ENCODE measurements around the gene NDUFB11. TPM values are rescaled to one million over a fixed set of nuclear protein-coding genes. Genes with fewer than 3 reads are reported as not detected.
A peak's percentile ranks its signal among the peaks of the same experiment; 100 is the strongest.

The NDUFB11 gene
- total RNA-seq, 1 experiment from 2014 or later, result 110 TPM

DNA sequence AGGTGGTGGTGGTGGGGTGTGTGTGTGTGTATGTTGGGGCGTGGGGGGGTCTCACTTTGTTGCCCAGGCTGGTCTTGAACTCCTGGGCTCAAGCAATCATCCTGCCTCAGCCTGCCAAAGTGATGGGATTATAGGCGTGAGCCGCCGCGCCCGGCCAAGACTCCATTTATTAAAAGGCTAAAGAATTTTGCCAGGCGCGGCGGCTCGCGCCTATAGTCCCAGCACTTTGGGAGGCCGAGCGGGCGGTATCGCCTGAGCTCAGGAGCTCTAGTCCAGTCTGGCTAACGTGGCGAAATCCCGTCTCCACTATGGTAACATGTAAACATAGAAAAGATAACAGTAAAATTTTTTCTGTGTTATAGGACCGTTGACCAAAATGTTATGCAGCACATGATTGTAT is 45.4 kb upstream of the NDUFB11 start (continued):
- TF ChIP-seq, protein P1, sequence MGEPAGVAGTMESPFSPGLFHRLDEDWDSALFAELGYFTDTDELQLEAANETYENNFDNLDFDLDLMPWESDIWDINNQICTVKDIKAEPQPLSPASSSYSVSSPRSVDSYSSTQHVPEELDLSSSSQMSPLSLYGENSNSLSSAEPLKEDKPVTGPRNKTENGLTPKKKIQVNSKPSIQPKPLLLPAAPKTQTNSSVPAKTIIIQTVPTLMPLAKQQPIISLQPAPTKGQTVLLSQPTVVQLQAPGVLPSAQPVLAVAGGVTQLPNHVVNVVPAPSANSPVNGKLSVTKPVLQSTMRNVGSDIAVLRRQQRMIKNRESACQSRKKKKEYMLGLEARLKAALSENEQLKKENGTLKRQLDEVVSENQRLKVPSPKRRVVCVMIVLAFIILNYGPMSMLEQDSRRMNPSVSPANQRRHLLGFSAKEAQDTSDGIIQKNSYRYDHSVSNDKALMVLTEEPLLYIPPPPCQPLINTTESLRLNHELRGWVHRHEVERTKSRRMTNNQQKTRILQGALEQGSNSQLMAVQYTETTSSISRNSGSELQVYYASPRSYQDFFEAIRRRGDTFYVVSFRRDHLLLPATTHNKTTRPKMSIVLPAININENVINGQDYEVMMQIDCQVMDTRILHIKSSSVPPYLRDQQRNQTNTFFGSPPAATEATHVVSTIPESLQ (CRISPR knock-in tag; IDR thresholded peaks at IDR 0.05), result no peak
- TF ChIP-seq ZNF138 (CRISPR knock-in tag; conservative IDR thresholded peaks at IDR 0.05) (no peak), ZNF317 (CRISPR knock-in tag; IDR thresholded peaks at IDR 0.05; ENCODE audit: borderline replicate concordance, low read depth) (no peak), CREB1 (CRISPR knock-in tag; IDR thresholded peaks at IDR 0.05) (no peak), IRF2 (CRISPR knock-in tag; IDR thresholded peaks at IDR 0.05; ENCODE audit: borderline replicate concordance, low read depth) (no peak)
- TF ChIP-seq, protein P2, sequence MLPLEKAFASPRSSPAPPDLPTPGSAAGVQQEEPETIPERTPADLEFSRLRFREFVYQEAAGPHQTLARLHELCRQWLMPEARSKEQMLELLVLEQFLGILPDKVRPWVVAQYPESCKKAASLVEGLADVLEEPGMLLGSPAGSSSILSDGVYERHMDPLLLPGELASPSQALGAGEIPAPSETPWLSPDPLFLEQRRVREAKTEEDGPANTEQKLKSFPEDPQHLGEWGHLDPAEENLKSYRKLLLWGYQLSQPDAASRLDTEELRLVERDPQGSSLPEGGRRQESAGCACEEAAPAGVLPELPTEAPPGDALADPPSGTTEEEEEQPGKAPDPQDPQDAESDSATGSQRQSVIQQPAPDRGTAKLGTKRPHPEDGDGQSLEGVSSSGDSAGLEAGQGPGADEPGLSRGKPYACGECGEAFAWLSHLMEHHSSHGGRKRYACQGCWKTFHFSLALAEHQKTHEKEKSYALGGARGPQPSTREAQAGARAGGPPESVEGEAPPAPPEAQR (CRISPR knock-in tag; IDR thresholded peaks at IDR 0.05), result no peak
- TF ChIP-seq, protein P3, sequence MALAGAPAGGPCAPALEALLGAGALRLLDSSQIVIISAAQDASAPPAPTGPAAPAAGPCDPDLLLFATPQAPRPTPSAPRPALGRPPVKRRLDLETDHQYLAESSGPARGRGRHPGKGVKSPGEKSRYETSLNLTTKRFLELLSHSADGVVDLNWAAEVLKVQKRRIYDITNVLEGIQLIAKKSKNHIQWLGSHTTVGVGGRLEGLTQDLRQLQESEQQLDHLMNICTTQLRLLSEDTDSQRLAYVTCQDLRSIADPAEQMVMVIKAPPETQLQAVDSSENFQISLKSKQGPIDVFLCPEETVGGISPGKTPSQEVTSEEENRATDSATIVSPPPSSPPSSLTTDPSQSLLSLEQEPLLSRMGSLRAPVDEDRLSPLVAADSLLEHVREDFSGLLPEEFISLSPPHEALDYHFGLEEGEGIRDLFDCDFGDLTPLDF (CRISPR knock-in tag; IDR thresholded peaks at IDR 0.05), result no peak
- TF ChIP-seq, protein P4, sequence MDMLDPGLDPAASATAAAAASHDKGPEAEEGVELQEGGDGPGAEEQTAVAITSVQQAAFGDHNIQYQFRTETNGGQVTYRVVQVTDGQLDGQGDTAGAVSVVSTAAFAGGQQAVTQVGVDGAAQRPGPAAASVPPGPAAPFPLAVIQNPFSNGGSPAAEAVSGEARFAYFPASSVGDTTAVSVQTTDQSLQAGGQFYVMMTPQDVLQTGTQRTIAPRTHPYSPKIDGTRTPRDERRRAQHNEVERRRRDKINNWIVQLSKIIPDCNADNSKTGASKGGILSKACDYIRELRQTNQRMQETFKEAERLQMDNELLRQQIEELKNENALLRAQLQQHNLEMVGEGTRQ (CRISPR knock-in tag; IDR thresholded peaks at IDR 0.05), result no peak
- TF ChIP-seq, protein P5, sequence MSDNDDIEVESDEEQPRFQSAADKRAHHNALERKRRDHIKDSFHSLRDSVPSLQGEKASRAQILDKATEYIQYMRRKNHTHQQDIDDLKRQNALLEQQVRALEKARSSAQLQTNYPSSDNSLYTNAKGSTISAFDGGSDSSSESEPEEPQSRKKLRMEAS (CRISPR knock-in tag; IDR thresholded peaks at IDR 0.05), result no peak

DNA sequence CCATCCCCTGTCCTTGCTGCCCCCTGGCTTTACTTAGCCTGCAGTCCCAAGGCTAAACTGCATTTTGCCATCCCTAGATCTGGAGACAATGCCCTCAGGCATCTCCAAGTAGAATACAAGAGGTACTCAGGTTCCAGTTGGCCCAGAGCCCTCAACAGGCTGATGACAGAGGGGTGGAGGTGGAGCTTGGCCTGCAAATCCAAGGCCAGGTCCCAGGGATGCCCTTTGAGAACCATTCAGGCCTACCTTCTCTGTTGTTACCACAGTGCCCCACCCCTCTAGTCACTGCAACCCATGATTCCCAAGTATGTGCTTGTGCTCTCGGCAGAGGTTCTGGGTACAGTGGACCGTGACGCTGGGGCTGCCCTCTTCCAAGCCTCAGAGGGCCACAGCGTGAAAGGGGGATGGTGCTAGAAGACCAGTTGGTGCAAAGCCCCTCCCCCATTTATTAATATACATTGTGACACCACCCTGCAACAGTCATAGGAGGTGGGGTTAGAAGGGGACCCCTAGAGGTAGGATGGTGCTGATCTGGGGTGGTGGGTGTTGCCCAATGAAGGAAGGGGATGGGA is 42.7 kb upstream of the NDUFB11 start:
- no peak for TF ChIP-seq ZNF416 (CRISPR knock-in tag; IDR thresholded peaks at IDR 0.05)
- no peak for TF ChIP-seq FOXJ3 (CRISPR knock-in tag; IDR thresholded peaks at IDR 0.05; ENCODE audit: borderline replicate concordance)
- TF ChIP-seq, protein P6, sequence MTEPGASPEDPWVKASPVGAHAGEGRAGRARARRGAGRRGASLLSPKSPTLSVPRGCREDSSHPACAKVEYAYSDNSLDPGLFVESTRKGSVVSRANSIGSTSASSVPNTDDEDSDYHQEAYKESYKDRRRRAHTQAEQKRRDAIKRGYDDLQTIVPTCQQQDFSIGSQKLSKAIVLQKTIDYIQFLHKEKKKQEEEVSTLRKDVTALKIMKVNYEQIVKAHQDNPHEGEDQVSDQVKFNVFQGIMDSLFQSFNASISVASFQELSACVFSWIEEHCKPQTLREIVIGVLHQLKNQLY (CRISPR knock-in tag; IDR thresholded peaks at IDR 0.05), result no peak
- TF ChIP-seq, protein P7, sequence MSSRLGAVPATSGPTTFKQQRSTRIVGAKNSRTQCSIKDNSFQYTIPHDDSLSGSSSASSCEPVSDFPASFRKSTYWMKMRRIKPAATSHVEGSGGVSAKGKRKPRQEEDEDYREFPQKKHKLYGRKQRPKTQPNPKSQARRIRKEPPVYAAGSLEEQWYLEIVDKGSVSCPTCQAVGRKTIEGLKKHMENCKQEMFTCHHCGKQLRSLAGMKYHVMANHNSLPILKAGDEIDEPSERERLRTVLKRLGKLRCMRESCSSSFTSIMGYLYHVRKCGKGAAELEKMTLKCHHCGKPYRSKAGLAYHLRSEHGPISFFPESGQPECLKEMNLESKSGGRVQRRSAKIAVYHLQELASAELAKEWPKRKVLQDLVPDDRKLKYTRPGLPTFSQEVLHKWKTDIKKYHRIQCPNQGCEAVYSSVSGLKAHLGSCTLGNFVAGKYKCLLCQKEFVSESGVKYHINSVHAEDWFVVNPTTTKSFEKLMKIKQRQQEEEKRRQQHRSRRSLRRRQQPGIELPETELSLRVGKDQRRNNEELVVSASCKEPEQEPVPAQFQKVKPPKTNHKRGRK (CRISPR knock-in tag; IDR thresholded peaks at IDR 0.05; ENCODE audit: borderline replicate concordance), result no peak
- TF ChIP-seq PRRX2 (CRISPR knock-in tag; IDR thresholded peaks at IDR 0.05), result no peak
- TF ChIP-seq, protein P2 (CRISPR knock-in tag; IDR thresholded peaks at IDR 0.05), result no peak
- no peak for TF ChIP-seq ZNF423 (CRISPR knock-in tag; IDR thresholded peaks at IDR 0.05)
- no peak for TF ChIP-seq NR3C1 (CRISPR knock-in tag; conservative IDR thresholded peaks at IDR 0.05; ENCODE audit: low read depth)
- TF ChIP-seq, protein P8, sequence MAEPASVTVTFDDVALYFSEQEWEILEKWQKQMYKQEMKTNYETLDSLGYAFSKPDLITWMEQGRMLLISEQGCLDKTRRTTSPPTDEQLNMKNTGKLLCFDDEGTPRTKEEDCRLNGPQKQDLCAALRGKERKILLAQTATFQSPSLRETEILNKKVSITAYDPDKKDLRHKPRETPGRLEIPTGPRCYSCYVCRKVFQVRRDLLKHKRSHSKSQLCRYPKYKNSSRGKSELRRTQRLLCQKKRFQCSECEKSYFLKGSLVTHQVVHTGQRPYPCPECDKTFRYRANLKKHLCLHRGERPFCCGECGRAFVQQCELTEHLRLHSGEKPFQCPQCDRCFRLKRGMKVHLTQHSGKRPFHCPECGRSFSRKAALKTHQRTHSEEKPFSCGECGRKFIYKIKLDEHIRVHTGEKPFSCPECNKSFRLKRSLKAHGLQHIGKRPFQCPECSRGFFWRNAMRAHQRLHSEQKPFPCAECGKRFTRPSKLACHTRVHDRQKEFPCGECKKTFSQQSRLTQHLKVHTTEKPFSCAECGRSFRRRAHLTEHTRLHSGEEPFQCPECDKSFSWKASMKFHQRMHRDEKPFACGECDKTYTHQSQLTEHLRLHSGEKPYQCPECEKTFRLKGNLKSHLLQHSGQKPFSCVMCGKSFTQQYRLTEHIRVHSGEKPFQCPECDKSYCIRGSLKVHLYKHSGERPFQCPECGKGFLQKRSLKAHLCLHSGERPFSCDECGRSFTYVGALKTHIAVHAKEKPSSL (CRISPR knock-in tag; conservative IDR thresholded peaks at IDR 0.05), result no peak
- TF ChIP-seq SP1 (CRISPR knock-in tag; conservative IDR thresholded peaks at IDR 0.05), result no peak
- TF ChIP-seq ZNF263 (CRISPR knock-in tag; IDR thresholded peaks at IDR 0.05; ENCODE audit: low read depth), result no peak
- no peak for TF ChIP-seq CBFB (CRISPR knock-in tag; IDR thresholded peaks at IDR 0.05; ENCODE audit: low read depth)
- no peak for TF ChIP-seq HMGA2 (CRISPR knock-in tag; IDR thresholded peaks at IDR 0.05)
- no peak for TF ChIP-seq ZNF671 (CRISPR knock-in tag; IDR thresholded peaks at IDR 0.05)
- TF ChIP-seq, protein P9, sequence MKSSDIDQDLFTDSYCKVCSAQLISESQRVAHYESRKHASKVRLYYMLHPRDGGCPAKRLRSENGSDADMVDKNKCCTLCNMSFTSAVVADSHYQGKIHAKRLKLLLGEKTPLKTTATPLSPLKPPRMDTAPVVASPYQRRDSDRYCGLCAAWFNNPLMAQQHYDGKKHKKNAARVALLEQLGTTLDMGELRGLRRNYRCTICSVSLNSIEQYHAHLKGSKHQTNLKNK (CRISPR knock-in tag; IDR thresholded peaks at IDR 0.05), result no peak
- POLR2A ChIA-PET, result no interaction called here
- no peaks in the 10 kb centered on the region for H3K9me3 Mint-ChIP-seq
- peak overlapping the region; percentile 74 for H3K27ac Mint-ChIP-seq
- CTCF ChIA-PET, result no interaction called here
- no peaks in the 10 kb centered on the region for H3K27me3 Mint-ChIP-seq (ENCODE audit: low read depth)
- DNase-seq (ENCODE audit: low spot score) (no peak), ATAC-seq (peak; percentile 12)
- H3K36me3 Mint-ChIP-seq, result peaks cover 12% of the 10 kb centered on the region
- H3K4me3 Mint-ChIP-seq, result no peak overlapping the region
- H3K4me1 Mint-ChIP-seq, result peaks cover 7% of the 10 kb centered on the region
